Activated CD8-positive, alpha-beta memory T cell treated with anti-CD3 and anti-CD28 coated beads, Interleukin-2, amount 50 U/mL, for 1 hour (primary cell): Measurements from ENCODE around the gene TRIM29.

ENCODE experiments used
- DNase-seq: peaks from one replicate; pipeline ENCODE4 v3.0.0-alpha.2; 2020; ENCODE audit errors: extremely low read depth

TRIM29 gene

GRCh38 chr11:120139316-120140069, 1.6 kb upstream of the TRIM29 start:
- no peak for DNase-seq

- no peak for DNase-seq
Measured at GRCh38 chr11:120137187-120137610, 714 bp downstream of the TRIM29 start.

GRCh38 chr11:120136356-120136755, 1.6 kb downstream of the TRIM29 start:
- DNase-seq = no peak

GRCh38 chr11:120135838-120136237, 2.1 kb downstream of the TRIM29 start:
- DNase-seq = no peak

GRCh38 chr11:120134931-120135228, 3.0 kb downstream of the TRIM29 start:
- DNase-seq = no peak

- DNase-seq = no peak
Measured at GRCh38 chr11:120134106-120134930, 3.6 kb downstream of the TRIM29 start.

- DNase-seq = no peak
Measured at GRCh38 chr11:120133216-120134105, 4.5 kb downstream of the TRIM29 start.

- no peak for DNase-seq
Measured at GRCh38 chr11:120132645-120133185, 5.2 kb downstream of the TRIM29 start.

- no peak for DNase-seq
Measured at GRCh38 chr11:120131941-120132644, 5.8 kb downstream of the TRIM29 start.

- DNase-seq = no peak
Measured at GRCh38 chr11:120130991-120131760, 6.7 kb downstream of the TRIM29 start.

GRCh38 chr11:120130176-120130980, 7.5 kb downstream of the TRIM29 start:
- no peak for DNase-seq

GRCh38 chr11:120129570-120129969, 8.3 kb downstream of the TRIM29 start:
- DNase-seq = no peak

- DNase-seq = no peak
Measured at GRCh38 chr11:120128392-120129119, 9.4 kb downstream of the TRIM29 start.

- DNase-seq = no peak
Measured at GRCh38 chr11:120127236-120127635, 10.7 kb downstream of the TRIM29 start.

- DNase-seq = no peak
Measured at GRCh38 chr11:120126620-120127019, 11.3 kb downstream of the TRIM29 start.

GRCh38 chr11:120125509-120125908, 12.4 kb downstream of the TRIM29 start:
- no peak for DNase-seq

GRCh38 chr11:120125024-120125423, 12.9 kb downstream of the TRIM29 start:
- DNase-seq = no peak

- no peak for DNase-seq
Measured at GRCh38 chr11:120124355-120124754, 13.6 kb downstream of the TRIM29 start.

GRCh38 chr11:120123946-120124345, 14.0 kb downstream of the TRIM29 start:
- no peak for DNase-seq
